Tibial artery (tissue), 4 donors: ENCODE results near the gene PKD1L1.

ENCODE experiments used
- DNase-seq, 2 donors: peaks; one replicate each; pipeline ENCODE4 v3.0.0-alpha.2; 2019
- H3K27ac ChIP-seq, 2 donors: fragments of 200-600 bp; sonication (generic) in 1 of 2; 1 replicate in 1 of 2; 2 replicates in 1 of 2; pipeline ENCODE4 v1.5.1; 2018 to 2019; ENCODE audit warnings: mild to moderate bottlenecking in 1 of 2
- H3K27me3 ChIP-seq, 2 donors: fragments of 200-600 bp; sonication (generic) in 1 of 2; one replicate each; pipeline versions ENCODE4 v1.5.1 to v1.6.0; 2016 to 2019
- H3K36me3 ChIP-seq, 3 donors: fragments of 200-600 bp; sonication (generic) in 2 of 3; one replicate each; pipeline ENCODE4 v1.5.1; 2016 to 2019; ENCODE audit warnings: mild to moderate bottlenecking in 2 of 3
- H3K4me1 ChIP-seq, 4 donors: fragments of 200-600 bp; sonication (generic) in 2 of 4; 1 replicate in 3 of 4; 2 replicates in 1 of 4; pipeline ENCODE4 v1.5.1; 2016 to 2019
- H3K4me3 ChIP-seq, 2 donors: fragments of 200-600 bp; sonication (generic) in 1 of 2; 1 replicate in 1 of 2; 2 replicates in 1 of 2; pipeline ENCODE4 v1.5.1; 2018 to 2019; ENCODE audit warnings: mild to moderate bottlenecking in 2 of 2
- H3K9me3 ChIP-seq, 3 donors: fragments of 200-600 bp; sonication (generic) in 1 of 3; one replicate each; pipeline ENCODE4 v1.5.1; 2016 to 2019
- CTCF ChIP-seq, 2 experiments: fragments of 200-600 bp in 1 of 2; fragments of 450-650 bp in 1 of 2; IDR thresholded peaks; one replicate each; pipeline ENCODE4 v1.5.1; 2017 to 2019; ENCODE audit warnings: antibody characterized with exemption in 2 of 2, mild to moderate bottlenecking in 1 of 2, moderate library complexity in 1 of 2
- intact Hi-C: fragments of 100-400 bp; cut with DNase I; formaldehyde crosslinking; loops from one replicate; pipeline ENCODE4 v1.15.0; 2023; ENCODE audit warnings: low total_unique reads

The PKD1L1 gene

GRCh38 chr7:47890125-47890524, 58.1 kb downstream of the PKD1L1 start:
- Histone ChIP-seq H3K4me3 (no peak overlapping the region), H3K9me3 (no peaks in the 10 kb centered on the region), H3K27ac (no peak overlapping the region), H3K27me3 (no peaks in the 10 kb centered on the region), H3K4me1 (no peaks in the 10 kb centered on the region), H3K36me3 (no peaks in the 10 kb centered on the region)
- no peak for DNase-seq
- intact Hi-C loops, result no loop called here
- TF ChIP-seq CTCF (IDR thresholded peaks at IDR 0.05), result no peak

DNA sequence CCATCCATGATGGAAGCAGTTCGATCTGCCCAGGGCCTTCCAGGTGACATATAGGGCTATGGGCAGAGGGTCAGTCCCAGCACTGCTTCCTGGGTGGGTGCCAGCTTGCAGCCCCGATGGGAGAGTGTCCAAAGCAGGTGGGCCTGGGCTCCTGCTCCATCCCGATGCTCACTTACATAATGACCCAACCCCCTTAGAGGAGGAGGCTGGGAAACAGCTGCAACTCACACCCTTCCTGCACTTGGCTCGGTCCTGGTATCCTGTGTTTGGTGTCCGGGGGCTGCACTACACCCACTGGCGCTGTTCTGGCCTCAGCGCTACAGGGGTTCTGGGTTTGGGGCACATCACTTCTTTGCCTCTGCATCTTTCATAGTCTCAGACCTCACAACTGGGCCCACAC, 58.5 kb downstream of the PKD1L1 start:
- TF ChIP-seq CTCF (IDR thresholded peaks at IDR 0.05), result no peak
- no peaks in the 10 kb centered on the region for H3K27me3 ChIP-seq
- no peaks in the 10 kb centered on the region for H3K9me3 ChIP-seq
- H3K27ac ChIP-seq, result no peak overlapping the region
- no peaks in the 10 kb centered on the region for H3K4me1 ChIP-seq
- intact Hi-C loops, result no loop called here
- H3K4me3 ChIP-seq, result no peak overlapping the region
- no peaks in the 10 kb centered on the region for H3K36me3 ChIP-seq
- no peak for DNase-seq

DNA sequence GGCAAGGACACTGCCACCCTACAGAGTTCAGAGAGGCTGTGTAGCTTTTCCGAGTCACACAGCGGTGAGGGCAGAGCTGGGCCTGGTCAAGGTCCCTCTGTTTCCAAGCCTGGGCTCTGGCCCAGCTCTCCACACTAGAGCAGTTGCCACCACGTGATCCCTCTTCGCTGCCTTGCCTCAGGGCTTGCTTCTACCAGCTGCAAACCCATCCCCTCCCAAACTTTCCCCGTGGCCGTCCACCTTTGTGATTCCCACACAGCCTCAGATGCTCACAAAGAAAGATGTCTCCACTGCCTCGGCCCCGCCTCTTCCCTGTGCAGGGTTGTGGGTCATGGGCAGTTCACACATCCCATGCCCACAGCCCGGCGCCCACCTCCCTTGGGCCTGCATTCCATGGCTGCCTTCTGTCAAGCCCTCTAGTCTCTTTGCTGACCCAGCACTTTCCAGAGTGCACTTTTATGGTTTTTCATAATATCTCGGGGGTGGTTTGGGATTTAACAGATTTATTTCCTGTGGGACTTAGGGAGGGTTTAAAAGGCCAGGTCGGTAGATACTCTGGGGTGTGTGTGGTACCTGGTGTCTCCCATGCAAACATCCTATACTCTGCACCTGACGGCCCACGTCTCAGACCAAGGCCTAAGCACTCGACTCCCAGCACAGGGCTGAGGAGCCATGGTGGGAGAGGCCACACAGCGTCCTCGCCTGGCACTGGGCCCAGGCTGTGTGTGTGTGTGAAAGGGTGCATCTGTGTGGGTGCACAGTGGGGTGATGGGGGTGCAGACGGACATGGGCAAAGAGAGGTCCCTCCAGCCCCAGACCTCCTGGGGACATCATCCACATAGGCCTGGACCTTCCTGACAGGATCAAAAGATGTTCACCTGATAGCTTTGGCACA, 59.6 kb downstream of the PKD1L1 start:
- no peak for DNase-seq
- H3K4me3 ChIP-seq, result no peak overlapping the region
- H3K36me3 ChIP-seq, result no peaks in the 10 kb centered on the region
- TF ChIP-seq CTCF (IDR thresholded peaks at IDR 0.05), result no peak
- intact Hi-C loops, result no loop called here
- no peak overlapping the region for H3K27ac ChIP-seq
- H3K27me3 ChIP-seq, result no peaks in the 10 kb centered on the region
- no peaks in the 10 kb centered on the region for H3K9me3 ChIP-seq
- H3K4me1 ChIP-seq, result no peaks in the 10 kb centered on the region

DNA sequence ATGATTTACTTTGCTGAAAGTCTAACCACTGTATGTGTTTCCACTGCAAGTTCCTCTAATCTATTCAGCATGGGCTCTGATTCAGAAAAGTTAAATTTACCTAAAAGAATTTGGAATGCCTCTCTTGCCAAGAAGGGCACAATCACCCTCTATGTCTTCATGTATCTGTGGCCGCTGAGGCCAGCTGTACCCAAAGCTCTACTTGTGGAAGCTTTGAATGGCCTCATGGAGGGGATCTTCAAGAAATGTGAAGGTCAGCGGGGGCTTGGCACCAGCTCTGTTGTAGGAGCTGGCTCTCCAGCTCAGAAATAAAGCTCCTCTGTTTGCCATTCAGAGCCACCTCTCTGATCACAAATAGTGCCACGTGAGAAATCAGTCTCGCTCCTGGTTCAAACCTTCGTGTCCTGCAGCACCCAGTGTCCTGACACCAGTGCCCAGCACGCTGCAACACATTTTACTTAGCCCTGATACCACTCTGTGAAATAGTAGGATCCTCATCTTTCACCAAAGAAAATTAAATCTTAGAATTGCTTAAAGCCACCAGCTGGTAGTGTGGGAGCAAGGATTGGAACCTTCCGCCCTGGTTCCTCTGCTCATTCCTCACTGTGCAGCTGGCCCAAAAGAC, 61.1 kb downstream of the PKD1L1 start:
- intact Hi-C loops, result no loop called here
- Histone ChIP-seq H3K9me3 (no peaks in the 10 kb centered on the region), H3K36me3 (no peaks in the 10 kb centered on the region), H3K27ac (no peak overlapping the region), H3K27me3 (no peaks in the 10 kb centered on the region), H3K4me3 (no peak overlapping the region), H3K4me1 (no peaks in the 10 kb centered on the region)
- no peak for TF ChIP-seq CTCF (IDR thresholded peaks at IDR 0.05)
- DNase-seq, result no peak

GRCh38 chr7:47885987-47886811, 62.1 kb downstream of the PKD1L1 start:
- Histone ChIP-seq H3K9me3 (no peaks in the 10 kb centered on the region), H3K4me3 (no peak overlapping the region), H3K27ac (no peak overlapping the region), H3K4me1 (no peaks in the 10 kb centered on the region), H3K27me3 (no peaks in the 10 kb centered on the region), H3K36me3 (no peaks in the 10 kb centered on the region)
- DNase-seq, result no peak
- intact Hi-C loops, result no loop called here
- no peak for TF ChIP-seq CTCF (IDR thresholded peaks at IDR 0.05)
